K562 (cell line): ENCODE measurements around the gene KAZN. TPM values are rescaled to one million over a fixed set of nuclear protein-coding genes. Genes with fewer than 3 reads are reported as not detected.

ENCODE experiments used
- ATAC-seq: fragments of 200-7000 bp; cut with Tn5 transposase; 3 replicates; pipeline ENCODE4 v1.9.1; 2020; ENCODE audit warnings: moderate library complexity
- BruUV-seq: library from RNA; stranded (reverse); fragments of 400-500 nt; replicated peaks from 2 replicates; lab custom pipeline; 2021; lab: Mats Ljungman, UMichigan
- CTCF ChIA-PET: fragments of 300-600 bp; formaldehyde crosslinking; extraction: SDS; loops from one replicate; lab custom pipeline; 2021; ENCODE audit warnings: low intra/inter-chr PET ratio; lab: Yijun Ruan, JAX
- POLR2A ChIA-PET: fragments of 300-600, 350-650 bp; sonication (Branson Sonifier 250); formaldehyde crosslinking; extraction: SDS; loops from one replicate; lab custom pipeline; 2021; ENCODE audit warnings: antibody characterized with exemption, inconsistent platforms; lab: Yijun Ruan, JAX
- DNase-seq, 4 experiments: peaks; one replicate each; pipeline versions ENCODE4 v3.0.0 to v3.0.0-alpha.2; 2011 to 2018; ENCODE audit warnings: low spot score in 3 of 4, mixed read lengths in 3 of 4; ENCODE audit errors: extremely low read depth in 1 of 4
- FAIRE-seq: peaks from 2 replicates; lab custom pipeline; 2011; peaks lifted over from hg19 to GRCh38; lab: Jason Lieb, UNC
- H2AFZ ChIP-seq: 2 replicates; pipeline ENCODE4 v1.6.0; 2011; ENCODE audit warnings: low read depth, low read length, control low read depth, inconsistent platforms
- H3K27ac ChIP-seq: fragments of 200-600 bp; 3 replicates; pipeline ENCODE4 v1.8.0; 2011; ENCODE audit warnings: low read depth, mild to moderate bottlenecking, control low read depth, inconsistent platforms, low read length, moderate library complexity, mixed read lengths; ENCODE audit errors: extremely low read depth
- H3K27me3 ChIP-seq, 2 experiments: fragments of 300-600 bp in 1 of 2; 2 replicates in 1 of 2; 3 replicates in 1 of 2; pipeline versions ENCODE4 v1.6.0 to v1.8.0; 2011; ENCODE audit warnings: inconsistent platforms in 2 of 2, low read length in 2 of 2, mild to moderate bottlenecking in 1 of 2, mixed read lengths in 1 of 2, moderate library complexity in 1 of 2; ENCODE audit not compliant: control insufficient read depth in 2 of 2, insufficient read depth in 2 of 2
- H3K36me3 ChIP-seq: fragments of 300-600 bp; 3 replicates; pipeline ENCODE4 v1.8.0; 2011; ENCODE audit warnings: mild to moderate bottlenecking, low read length, inconsistent platforms; ENCODE audit not compliant: control insufficient read depth, insufficient read depth
- H3K4me1 ChIP-seq, 2 experiments: fragments of 200-600 bp in 1 of 2; replicated peaks in 1 of 2; 2 replicates in 1 of 2; 3 replicates in 1 of 2; pipeline versions ENCODE4 v1.5.1 to v1.8.0; 2011; ENCODE audit warnings: inconsistent platforms in 2 of 2, low read length in 2 of 2, mild to moderate bottlenecking in 1 of 2, mixed read lengths in 1 of 2, moderate library complexity in 1 of 2; ENCODE audit not compliant: control insufficient read depth in 2 of 2, insufficient read depth in 2 of 2
- H3K4me2 ChIP-seq: 2 replicates; pipeline ENCODE4 v1.6.1; 2011; ENCODE audit warnings: low read length, control low read depth, inconsistent platforms, mixed read lengths; ENCODE audit not compliant: insufficient read depth
- H3K4me3 ChIP-seq: fragments of 200-600 bp; sonication (generic), shearing (Covaris generic); 2 replicates; pipeline ENCODE4 v1.5.1; 2016; ENCODE audit warnings: control low read depth, inconsistent platforms
- H3K79me2 ChIP-seq: fragments of 200-600 bp; 3 replicates; pipeline ENCODE4 v1.8.0; 2011; ENCODE audit warnings: low read length, inconsistent platforms; ENCODE audit not compliant: control insufficient read depth, insufficient read depth
- H3K9ac ChIP-seq, 2 experiments: 2 replicates each; pipeline versions ENCODE4 v1.6.0 to v1.6.1; 2011; ENCODE audit warnings: low read depth in 2 of 2, low read length in 2 of 2, control low read depth in 1 of 2, inconsistent platforms in 1 of 2, mild to moderate bottlenecking in 1 of 2, mixed read lengths in 1 of 2; ENCODE audit not compliant: insufficient read depth in 1 of 2
- H3K9me1 ChIP-seq: one replicate; pipeline ENCODE4 v1.6.0; 2011; ENCODE audit warnings: inconsistent platforms, mild to moderate bottlenecking, low read length, moderate library complexity; ENCODE audit not compliant: control insufficient read depth, insufficient read depth
- H3K9me3 ChIP-seq: replicated peaks from 2 replicates; pipeline ENCODE4 v1.5.1; 2011; ENCODE audit warnings: low read depth, low read length, inconsistent platforms; ENCODE audit not compliant: control insufficient read depth, insufficient read depth
- H4K20me1 ChIP-seq: replicated peaks from 2 replicates; pipeline ENCODE4 v1.6.1; 2011; ENCODE audit warnings: low read length, inconsistent platforms, mixed read lengths; ENCODE audit not compliant: control insufficient read depth, insufficient read depth
- CBX3 ChIP-seq, 2 experiments: IDR thresholded peaks; 1 replicate in 1 of 2; 2 replicates in 1 of 2; pipeline ENCODE4 v1.6.1; 2012; ENCODE audit warnings: inconsistent platforms in 2 of 2, low read length in 2 of 2, borderline replicate concordance in 1 of 2, control low read depth in 1 of 2
- GMEB1 ChIP-seq: fragments of 250-450 bp; sonication (Bioruptor Pico); IDR thresholded peaks from 2 replicates; pipeline ENCODE4 v1.4.0; 2020; ENCODE audit warnings: mild to moderate bottlenecking
- IRF2 ChIP-seq: sonication (generic); formaldehyde crosslinking; IDR thresholded peaks from 2 replicates; pipeline ENCODE4 v1.8.1; 2022; ENCODE audit warnings: mild to moderate bottlenecking, missing genetic modification reagents
- PCBP1 ChIP-seq: fragments of 200-400 bp; formaldehyde crosslinking; IDR thresholded peaks from 2 replicates; pipeline ENCODE4 v1.6.1; 2018; ENCODE audit warnings: mild to moderate bottlenecking, low read depth, low read length; ENCODE audit not compliant: poor library complexity, severe bottlenecking
- POLR2H ChIP-seq: IDR thresholded peaks from 2 replicates; pipeline ENCODE4 v1.6.1; 2016; ENCODE audit warnings: missing genetic modification characterization, low read depth, mild to moderate bottlenecking, control low read depth, missing compliant biosample characterization, moderate library complexity
- POLR3A ChIP-seq: IDR thresholded peaks from 2 replicates; pipeline ENCODE4 v1.6.1; 2011; ENCODE audit warnings: borderline replicate concordance, mild to moderate bottlenecking, moderate library complexity; ENCODE audit not compliant: insufficient read length, insufficient read depth; ENCODE audit errors: extremely low read depth
- STAT5A ChIP-seq: IDR thresholded peaks from 2 replicates; pipeline ENCODE4 v1.6.1; 2012; ENCODE audit warnings: low read length, inconsistent platforms, borderline replicate concordance
- TAF1 ChIP-seq: IDR thresholded peaks from 2 replicates; pipeline ENCODE4 v1.6.1; 2011; ENCODE audit warnings: mild to moderate bottlenecking, low read length, moderate library complexity; ENCODE audit not compliant: insufficient read depth, control insufficient read depth, severe bottlenecking; ENCODE audit errors: extremely low read depth
- TCF15 ChIP-seq: fragments of 250-450 bp; sonication (Bioruptor Pico); IDR thresholded peaks from 2 replicates; pipeline ENCODE4 v1.8.0; 2022; ENCODE audit warnings: moderate library complexity, mild to moderate bottlenecking, inconsistent platforms
- ZKSCAN8 ChIP-seq: fragments of 200-800 bp; sonication (Bioruptor generic); IDR thresholded peaks from 2 replicates; pipeline ENCODE4 v1.6.1; 2016; ENCODE audit warnings: missing genetic modification characterization, missing compliant biosample characterization
- ZNF184 ChIP-seq: sonication (generic); formaldehyde crosslinking; IDR thresholded peaks from 2 replicates; pipeline ENCODE4 v1.5.0; 2020; ENCODE audit warnings: missing genetic modification reagents
- ZZZ3 ChIP-seq: fragments of 450-650 bp; IDR thresholded peaks from 2 replicates; pipeline ENCODE4 v1.6.1; 2016; ENCODE audit warnings: antibody characterized with exemption, mild to moderate bottlenecking, moderate library complexity
- WGBS: fragments of 100-300 bp; shearing (Covaris generic); methylation state at CpG from one replicate; pipeline ENCODE4 v1.1.6; 2016; ENCODE audit warnings: low coverage, mixed read lengths; ENCODE audit not compliant: insufficient coverage; ENCODE audit errors: missing lambda C conversion rate; 5-methylcytosine and 5-hydroxymethylcytosine counted together
- in situ Hi-C: fragments of 300-500 bp; cut with MboI; formaldehyde crosslinking; loops from 4 replicates; pipeline ENCODE4 v1.15.0; 2018; ENCODE audit warnings: inconsistent platforms, mixed read lengths
- intact Hi-C: fragments of 100-400 bp; cut with micrococcal nuclease; formaldehyde crosslinking; loops from 2 replicates; pipeline ENCODE4 v1.14.2; 2022
- polyA plus RNA-seq, 8 experiments: library from polyadenylated mRNA; depleted of rRNA in 4 of 8; stranded (reverse) in 5 of 8; unstranded in 3 of 8; fragments of >200 nt; fragmentation: Nextera tagmentation in 2 of 8; fragmentation: Illumina TruSeq in 1 of 8; extraction: Ambion mirVana in 2 of 8; extraction: Trizol in 1 of 8; gene quantifications; 2 replicates each; pipeline versions ENCODE4 v1.2.1 to v1.2.3, GENCODE V29; 2011 to 2014; ENCODE audit warnings: inconsistent platforms in 1 of 8, missing spikeins in 1 of 8
- total RNA-seq, 7 experiments: library from RNA; depleted of rRNA in 6 of 7; stranded (reverse); fragments of >200 nt in 6 of 7; fragmentation: Illumina TruSeq in 2 of 7; extraction: Trizol in 2 of 7; gene quantifications; 2 replicates each; pipeline versions ENCODE4 v1.2.1 to v1.2.3, GENCODE V29; 2011 to 2021; ENCODE audit warnings: low replicate concordance in 1 of 7
- TF ChIP-seq, protein P1 (sequence below), 2 experiments: fragments of 450-650 bp in 1 of 2; sonication (generic) in 1 of 2; formaldehyde crosslinking; conservative IDR thresholded peaks; 2 replicates each; pipeline versions ENCODE4 v1.4.0 to v1.8.1; 2020 to 2022; ENCODE audit warnings: mild to moderate bottlenecking in 1 of 2, missing genetic modification reagents in 1 of 2
- TF ChIP-seq, protein P2 (sequence below): fragments of 450-650 bp; IDR thresholded peaks from 2 replicates; pipeline ENCODE4 v1.6.1; 2017; ENCODE audit warnings: mild to moderate bottlenecking, moderate library complexity
- TF ChIP-seq, protein P3 (sequence below): fragments of 450-650 bp; IDR thresholded peaks from 2 replicates; pipeline ENCODE4 v1.7.1; 2018; ENCODE audit warnings: mild to moderate bottlenecking, low read depth; ENCODE audit not compliant: partially characterized antibody

The KAZN gene
- total and polyA plus RNA-seq, 9 of the 15 experiments (the other 6 are each of a cell fraction or from before 2014, with no cell fraction given), result 2.1 to 21.6 (median 5.4) TPM

DNA sequence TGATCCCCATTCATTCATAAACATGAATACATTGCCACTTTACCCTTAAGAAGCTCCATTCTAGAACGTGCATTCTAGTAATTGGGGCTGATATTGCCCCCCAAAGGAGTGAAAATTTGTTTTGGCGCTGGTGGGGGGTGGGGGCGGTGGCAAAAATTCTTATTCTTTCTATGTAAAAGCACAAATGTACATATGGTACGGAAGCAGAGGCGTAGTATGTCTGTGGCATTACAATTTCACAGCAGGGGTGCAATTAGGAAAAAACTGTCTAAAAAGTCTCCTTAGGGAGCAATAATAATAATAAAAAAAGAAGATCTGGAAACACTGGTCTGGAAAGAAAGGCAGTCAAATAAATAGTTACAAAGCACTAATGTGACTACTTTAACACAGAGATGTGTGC is 514.7 kb downstream of the KAZN start:
- Histone ChIP-seq H3K79me2 (no peaks in the 10 kb centered on the region), H3K9ac (no peak overlapping the region), H3K9me1 (no peaks in the 10 kb centered on the region), H3K9me3 (no peaks in the 10 kb centered on the region), H3K4me3 (no peak overlapping the region), H3K4me2 (no peak overlapping the region), H3K4me1 (no peaks in the 10 kb centered on the region), H4K20me1 (peaks cover 10% of the 10 kb centered on the region), H3K27ac (no peak overlapping the region), H3K36me3 (no peaks in the 10 kb centered on the region), H3K27me3 (peaks cover 39 to 56% of the 10 kb centered on the region in 2 experiments), H2AFZ (no peak overlapping the region)
- DNase-seq (no peak), FAIRE-seq (no peak), ATAC-seq (no peak)
- POLR2A ChIA-PET, result interaction anchor here (1.1 kb wide), 1 partner anchor 25 kb away, joined by 3 read pairs; no protein-coding TSS in a partner anchor
- no TSS peak for BruUV-seq
- intact Hi-C loops, result no loop called here
- CTCF ChIA-PET, result no interaction called here
- WGBS, result 9% methylated on average over 5 of the region's 5 CpGs
- in situ Hi-C loops, result no loop called here
- TF ChIP-seq POLR3A (no peak), ZNF184 (CRISPR knock-in tag) (no peak), TCF15 (CRISPR knock-in tag) (no peak), IRF2 (no peak), PCBP1 (no peak), CBX3 (IDR thresholded peaks at IDR 0.05; ENCODE audit: borderline replicate concordance in 1 of 2, low read length in 2 of 2) (no peak), STAT5A (no peak), TAF1 (no peak), ZZZ3 (no peak), ZKSCAN8 (no peak), POLR2H (tag) (no peak), GMEB1 (CRISPR knock-in tag) (no peak)
- TF ChIP-seq, protein P1, sequence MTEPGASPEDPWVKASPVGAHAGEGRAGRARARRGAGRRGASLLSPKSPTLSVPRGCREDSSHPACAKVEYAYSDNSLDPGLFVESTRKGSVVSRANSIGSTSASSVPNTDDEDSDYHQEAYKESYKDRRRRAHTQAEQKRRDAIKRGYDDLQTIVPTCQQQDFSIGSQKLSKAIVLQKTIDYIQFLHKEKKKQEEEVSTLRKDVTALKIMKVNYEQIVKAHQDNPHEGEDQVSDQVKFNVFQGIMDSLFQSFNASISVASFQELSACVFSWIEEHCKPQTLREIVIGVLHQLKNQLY (CRISPR knock-in tag; conservative IDR thresholded peaks at IDR 0.05), result no peak
- TF ChIP-seq, protein P2, sequence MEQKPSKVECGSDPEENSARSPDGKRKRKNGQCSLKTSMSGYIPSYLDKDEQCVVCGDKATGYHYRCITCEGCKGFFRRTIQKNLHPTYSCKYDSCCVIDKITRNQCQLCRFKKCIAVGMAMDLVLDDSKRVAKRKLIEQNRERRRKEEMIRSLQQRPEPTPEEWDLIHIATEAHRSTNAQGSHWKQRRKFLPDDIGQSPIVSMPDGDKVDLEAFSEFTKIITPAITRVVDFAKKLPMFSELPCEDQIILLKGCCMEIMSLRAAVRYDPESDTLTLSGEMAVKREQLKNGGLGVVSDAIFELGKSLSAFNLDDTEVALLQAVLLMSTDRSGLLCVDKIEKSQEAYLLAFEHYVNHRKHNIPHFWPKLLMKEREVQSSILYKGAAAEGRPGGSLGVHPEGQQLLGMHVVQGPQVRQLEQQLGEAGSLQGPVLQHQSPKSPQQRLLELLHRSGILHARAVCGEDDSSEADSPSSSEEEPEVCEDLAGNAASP, result no peak
- TF ChIP-seq, protein P3, sequence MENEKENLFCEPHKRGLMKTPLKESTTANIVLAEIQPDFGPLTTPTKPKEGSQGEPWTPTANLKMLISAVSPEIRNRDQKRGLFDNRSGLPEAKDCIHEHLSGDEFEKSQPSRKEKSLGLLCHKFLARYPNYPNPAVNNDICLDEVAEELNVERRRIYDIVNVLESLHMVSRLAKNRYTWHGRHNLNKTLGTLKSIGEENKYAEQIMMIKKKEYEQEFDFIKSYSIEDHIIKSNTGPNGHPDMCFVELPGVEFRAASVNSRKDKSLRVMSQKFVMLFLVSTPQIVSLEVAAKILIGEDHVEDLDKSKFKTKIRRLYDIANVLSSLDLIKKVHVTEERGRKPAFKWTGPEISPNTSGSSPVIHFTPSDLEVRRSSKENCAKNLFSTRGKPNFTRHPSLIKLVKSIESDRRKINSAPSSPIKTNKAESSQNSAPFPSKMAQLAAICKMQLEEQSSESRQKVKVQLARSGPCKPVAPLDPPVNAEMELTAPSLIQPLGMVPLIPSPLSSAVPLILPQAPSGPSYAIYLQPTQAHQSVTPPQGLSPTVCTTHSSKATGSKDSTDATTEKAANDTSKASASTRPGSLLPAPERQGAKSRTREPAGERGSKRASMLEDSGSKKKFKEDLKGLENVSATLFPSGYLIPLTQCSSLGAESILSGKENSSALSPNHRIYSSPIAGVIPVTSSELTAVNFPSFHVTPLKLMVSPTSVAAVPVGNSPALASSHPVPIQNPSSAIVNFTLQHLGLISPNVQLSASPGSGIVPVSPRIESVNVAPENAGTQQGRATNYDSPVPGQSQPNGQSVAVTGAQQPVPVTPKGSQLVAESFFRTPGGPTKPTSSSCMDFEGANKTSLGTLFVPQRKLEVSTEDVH, result no peak
